ENCODE data around the gene RHOT2. TPM values are rescaled to one million over a fixed set of nuclear protein-coding genes. Genes with fewer than 3 reads are reported as not detected.

Gene RHOT2
- total RNA-seq, 2 experiments from 2014 or later, result 123 to 128 TPM

DNA sequence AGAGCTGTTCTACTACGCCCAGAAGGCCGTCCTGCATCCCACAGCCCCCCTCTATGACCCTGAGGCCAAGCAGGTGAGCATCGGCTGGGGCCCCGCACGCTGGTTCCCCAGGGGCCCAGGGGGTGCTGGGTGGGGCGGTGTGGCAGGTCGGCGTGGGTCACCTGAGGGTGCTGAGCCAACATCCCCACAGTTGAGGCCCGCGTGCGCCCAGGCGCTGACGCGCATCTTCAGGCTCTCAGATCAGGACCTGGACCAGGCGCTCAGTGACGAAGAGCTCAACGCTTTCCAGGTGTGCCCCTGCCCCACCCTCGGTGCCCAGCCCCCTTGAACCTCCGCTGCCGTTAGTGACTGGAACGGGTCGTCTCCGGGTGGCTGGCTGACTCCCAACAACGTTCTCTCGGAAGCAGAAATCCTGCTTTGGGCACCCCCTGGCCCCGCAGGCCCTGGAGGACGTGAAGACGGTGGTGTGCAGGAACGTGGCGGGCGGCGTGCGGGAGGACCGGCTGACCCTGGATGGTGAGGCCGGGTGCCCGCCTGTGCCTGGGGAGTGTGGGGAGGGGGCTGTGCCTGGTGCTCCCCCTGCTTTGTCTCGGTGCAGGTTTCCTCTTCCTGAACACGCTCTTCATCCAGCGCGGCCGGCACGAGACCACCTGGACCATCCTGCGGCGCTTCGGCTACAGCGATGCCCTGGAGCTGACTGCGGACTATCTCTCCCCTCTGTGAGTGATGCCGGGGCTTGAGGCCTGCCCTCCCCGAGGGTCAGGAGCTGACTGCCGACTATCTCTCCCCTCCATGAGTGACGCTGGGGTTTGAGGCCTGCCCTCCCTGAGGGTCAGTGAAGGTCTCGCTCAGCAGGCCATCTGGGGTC lies 2.8 kb downstream of the RHOT2 start:
- Mint-ChIP-seq H3K27me3 (no peaks in the 10 kb centered on the region), H3K4me3 (no peak overlapping the region), H3K36me3 (peaks cover 7% of the 10 kb centered on the region), H3K27ac (no peak overlapping the region), H3K9me3 (no peaks in the 10 kb centered on the region), H3K4me1 (peaks cover 5% of the 10 kb centered on the region)
- no peak for DNase-seq

DNA sequence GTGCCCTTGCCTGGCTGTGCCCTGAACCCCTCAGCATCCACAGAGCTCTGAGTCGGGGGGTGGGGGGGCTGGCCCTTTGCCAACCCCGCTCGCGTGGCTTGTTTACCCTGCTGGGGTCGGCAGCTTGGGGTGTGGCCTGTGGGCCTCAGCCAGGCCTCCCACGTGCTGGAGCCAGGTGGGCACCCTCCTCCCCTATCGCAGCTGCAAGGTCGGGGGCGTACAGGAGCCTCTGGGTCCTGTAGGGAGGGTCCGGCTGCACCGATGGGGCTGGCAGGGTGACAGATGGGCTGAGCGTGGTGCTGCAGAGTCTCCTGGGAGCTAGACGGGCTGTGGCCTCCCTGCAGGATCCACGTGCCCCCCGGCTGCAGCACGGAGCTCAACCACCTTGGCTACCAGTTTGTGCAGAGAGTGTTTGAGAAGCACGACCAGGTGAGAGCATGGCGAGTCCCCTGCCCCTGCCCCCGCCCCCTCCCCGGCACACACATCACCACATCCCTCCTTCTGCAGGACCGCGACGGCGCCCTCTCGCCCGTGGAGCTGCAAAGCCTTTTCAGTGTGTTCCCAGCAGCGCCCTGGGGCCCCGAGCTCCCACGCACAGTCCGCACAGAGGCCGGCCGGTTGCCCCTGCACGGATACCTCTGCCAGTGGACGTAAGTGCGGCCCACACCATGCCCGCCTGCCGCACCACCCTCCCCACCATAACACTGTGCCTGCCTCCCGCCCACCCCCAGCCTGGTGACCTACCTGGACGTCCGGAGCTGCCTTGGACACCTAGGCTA lies 3.6 kb downstream of the RHOT2 start:
- Mint-ChIP-seq H3K4me3 (no peak overlapping the region), H3K9me3 (no peaks in the 10 kb centered on the region), H3K27ac (no peak overlapping the region), H3K27me3 (no peaks in the 10 kb centered on the region), H3K4me1 (peaks cover 5% of the 10 kb centered on the region), H3K36me3 (peaks cover 7% of the 10 kb centered on the region)
- DNase-seq, result no peak

DNA sequence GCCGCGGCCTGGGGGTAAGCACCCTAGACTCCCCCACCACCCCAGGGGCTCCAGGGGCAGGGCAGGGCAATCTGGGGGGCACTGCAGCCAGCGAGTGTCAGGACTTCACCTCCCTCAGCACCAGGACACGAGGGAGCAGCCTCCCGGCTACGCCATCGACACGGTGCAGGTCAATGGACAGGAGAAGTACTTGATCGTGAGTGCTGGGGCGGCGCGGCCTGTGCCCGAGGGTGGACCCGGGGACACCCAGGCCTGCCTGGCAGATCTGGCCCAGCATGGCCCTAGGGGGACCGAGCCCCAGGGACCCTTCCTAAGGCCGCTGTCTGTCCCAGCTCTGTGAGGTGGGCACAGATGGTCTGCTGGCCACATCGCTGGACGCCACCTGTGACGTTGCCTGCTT lies 4.4 kb downstream of the RHOT2 start:
- peaks cover 7% of the 10 kb centered on the region for H3K36me3 Mint-ChIP-seq

DNA sequence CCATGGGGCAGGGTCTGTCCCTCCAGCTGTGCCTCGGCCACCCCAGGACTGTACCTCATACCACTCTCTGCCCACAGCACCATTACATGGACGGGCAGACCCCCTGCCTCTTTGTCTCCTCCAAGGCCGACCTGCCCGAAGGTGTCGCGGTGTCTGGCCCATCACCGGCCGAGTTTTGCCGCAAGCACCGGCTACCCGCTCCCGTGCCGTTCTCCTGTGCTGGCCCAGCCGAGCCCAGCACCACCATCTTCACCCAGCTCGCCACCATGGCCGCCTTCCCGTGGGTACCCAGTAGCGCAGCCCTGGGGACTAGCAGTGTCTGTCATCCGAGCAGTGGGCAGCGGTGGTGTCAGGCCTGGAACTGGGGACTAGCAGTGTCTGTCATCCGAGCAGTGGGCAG lies 4.9 kb downstream of the RHOT2 start:
- H3K9me3 Mint-ChIP-seq, result no peaks in the 10 kb centered on the region
- H3K4me3 Mint-ChIP-seq, result no peak overlapping the region
- no peak overlapping the region for H3K27ac Mint-ChIP-seq
- peaks cover 7% of the 10 kb centered on the region for H3K36me3 Mint-ChIP-seq
- DNase-seq, result no peak
- peaks cover 2% of the 10 kb centered on the region for H3K4me1 Mint-ChIP-seq
- H3K27me3 Mint-ChIP-seq, result no peaks in the 10 kb centered on the region

More for the DNA sequence above, 4.4 kb downstream of the RHOT2 start:
- Mint-ChIP-seq H3K4me3 (no peak overlapping the region), H3K9me3 (no peaks in the 10 kb centered on the region), H3K27me3 (no peaks in the 10 kb centered on the region), H3K27ac (no peak overlapping the region), H3K4me1 (peaks cover 5% of the 10 kb centered on the region)
- no peak for DNase-seq

DNA sequence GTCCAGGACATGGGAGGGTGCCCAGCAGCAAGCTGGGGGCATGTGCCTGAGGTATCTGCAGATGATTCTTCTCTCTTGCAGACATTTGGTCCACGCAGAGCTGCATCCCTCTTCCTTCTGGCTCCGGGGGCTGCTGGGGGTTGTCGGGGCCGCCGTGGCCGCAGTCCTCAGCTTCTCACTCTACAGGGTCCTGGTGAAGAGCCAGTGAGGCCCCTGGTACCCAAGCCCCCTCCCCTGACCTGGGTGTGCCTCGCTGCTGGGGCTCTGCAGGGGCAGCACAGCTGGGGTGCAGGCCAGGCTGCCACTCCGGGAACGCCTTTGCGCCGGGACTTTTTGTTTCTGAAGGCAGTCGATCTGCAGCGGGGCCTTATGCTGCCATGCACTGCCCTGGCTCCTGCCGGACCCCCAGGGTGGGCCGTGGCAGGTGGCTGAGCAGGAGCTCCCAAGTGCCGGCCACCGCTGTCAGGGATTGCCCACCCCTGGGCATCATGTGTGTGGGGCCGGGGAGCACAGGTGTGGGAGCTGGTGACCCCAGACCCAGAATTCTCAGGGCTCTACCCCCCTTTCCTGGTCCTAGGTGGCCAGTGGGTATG lies 5.6 kb downstream of the RHOT2 start:
- H3K36me3 Mint-ChIP-seq, result peaks cover 5% of the 10 kb centered on the region
- H3K4me3 Mint-ChIP-seq, result no peak overlapping the region
- no peaks in the 10 kb centered on the region for H3K27me3 Mint-ChIP-seq
- peaks cover 2% of the 10 kb centered on the region for H3K4me1 Mint-ChIP-seq
- no peaks in the 10 kb centered on the region for H3K9me3 Mint-ChIP-seq
- no peak overlapping the region for H3K27ac Mint-ChIP-seq
- DNase-seq, result no peak

DNA sequence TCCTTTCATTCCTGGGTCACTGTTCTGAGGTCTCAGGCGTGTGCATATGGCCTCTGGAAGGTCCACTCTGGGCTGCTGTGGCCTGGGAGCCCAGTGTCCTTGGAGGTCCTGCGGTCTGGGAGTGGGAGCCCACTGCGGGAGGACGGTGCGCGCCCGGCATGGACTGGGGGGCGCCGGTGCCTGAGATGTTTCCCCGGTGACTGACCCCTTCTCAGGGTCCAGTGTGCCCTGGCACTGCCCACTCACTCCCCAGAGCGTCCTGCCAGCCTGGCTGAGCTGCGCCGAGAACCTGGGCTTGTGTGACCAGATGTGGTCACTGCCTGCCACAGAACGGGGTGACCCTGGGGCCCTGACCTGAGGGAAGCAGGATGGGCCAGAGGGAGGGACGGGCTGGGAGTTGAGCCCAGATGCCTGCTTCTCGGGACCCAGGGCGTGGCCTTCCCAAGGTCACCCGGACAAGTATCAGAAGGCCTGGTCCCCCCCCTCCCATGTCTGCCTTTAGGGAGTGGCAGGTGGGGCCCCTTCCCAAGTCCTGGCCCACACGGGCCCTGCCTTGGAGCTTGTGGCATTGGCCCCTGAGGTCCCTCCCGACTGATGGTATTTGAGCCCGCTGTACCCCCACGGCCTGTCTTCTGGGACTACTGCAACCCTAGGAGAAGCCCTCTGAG lies 6.4 kb downstream of the RHOT2 start:
- no peaks in the 10 kb centered on the region for H3K27me3 Mint-ChIP-seq
- no peak for DNase-seq
- no peak overlapping the region for H3K27ac Mint-ChIP-seq
- H3K36me3 Mint-ChIP-seq, result peaks cover 5% of the 10 kb centered on the region
- H3K4me3 Mint-ChIP-seq, result no peak overlapping the region
- H3K4me1 Mint-ChIP-seq, result peaks cover 4% of the 10 kb centered on the region
- H3K9me3 Mint-ChIP-seq, result no peaks in the 10 kb centered on the region

DNA sequence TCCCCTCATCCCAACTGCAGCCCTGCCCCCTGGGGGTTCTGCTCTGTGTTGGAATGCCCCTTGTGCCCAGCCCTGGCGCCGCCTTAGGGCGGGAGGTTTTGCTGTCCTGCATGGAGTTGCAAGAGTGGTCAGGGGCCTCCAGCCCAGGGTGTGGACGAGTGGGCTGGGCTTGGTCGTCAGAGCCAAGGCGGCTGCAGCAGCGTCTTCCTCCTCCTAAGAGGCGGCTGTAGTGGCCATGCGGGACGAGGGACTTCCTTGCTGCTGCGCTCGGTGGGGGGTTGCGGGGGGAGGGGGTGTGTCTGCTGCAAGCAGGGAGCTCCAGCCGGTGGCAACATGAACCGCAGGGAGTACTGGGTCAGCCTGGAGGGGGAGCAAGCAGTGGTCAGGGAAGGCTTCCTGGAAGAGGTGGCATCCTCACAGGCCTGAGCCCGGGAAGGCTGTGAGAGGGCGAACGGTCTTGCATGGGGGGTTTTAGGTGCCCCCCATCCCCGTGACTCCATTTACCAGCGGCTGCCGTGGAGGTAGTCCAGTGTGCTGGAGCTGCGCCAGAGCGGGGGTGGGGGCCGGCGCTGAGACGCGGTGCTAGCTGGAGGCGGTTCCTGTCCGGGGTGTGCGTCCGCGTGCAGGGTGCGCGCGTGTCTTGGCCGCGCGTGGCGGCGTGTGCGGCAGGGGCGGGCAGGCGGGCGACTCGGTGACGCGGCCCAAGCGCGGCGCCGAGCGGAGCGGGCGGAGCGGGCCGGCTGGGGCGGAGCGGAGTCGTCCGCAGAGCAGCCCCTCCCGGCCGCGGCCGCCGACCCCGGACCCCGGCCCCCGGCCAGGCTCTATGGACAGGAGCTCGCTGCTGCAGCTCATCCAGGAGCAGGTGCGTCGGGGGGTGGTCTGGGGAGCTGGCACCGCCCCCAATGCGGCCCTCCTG lies 7.3 kb downstream of the RHOT2 start, which contains the start of gene RHBDL1:
TSS of gene RHBDL1 (plus strand) at position 704 of the 916 bp plus-strand sequence. CDS start at position 824, 120 bp downstream.
- H3K27me3 Mint-ChIP-seq, result no peaks in the 10 kb centered on the region
- peaks cover 2% of the 10 kb centered on the region for H3K36me3 Mint-ChIP-seq
- H3K27ac Mint-ChIP-seq, result no peak within 1 kb of the TSS
- DNase-seq, result no peak
- no peaks in the 10 kb centered on the region for H3K9me3 Mint-ChIP-seq
- H3K4me3 Mint-ChIP-seq, result peak within 1 kb of the TSS; percentile 25
- H3K4me1 Mint-ChIP-seq, result peaks cover 6% of the 10 kb centered on the region

DNA sequence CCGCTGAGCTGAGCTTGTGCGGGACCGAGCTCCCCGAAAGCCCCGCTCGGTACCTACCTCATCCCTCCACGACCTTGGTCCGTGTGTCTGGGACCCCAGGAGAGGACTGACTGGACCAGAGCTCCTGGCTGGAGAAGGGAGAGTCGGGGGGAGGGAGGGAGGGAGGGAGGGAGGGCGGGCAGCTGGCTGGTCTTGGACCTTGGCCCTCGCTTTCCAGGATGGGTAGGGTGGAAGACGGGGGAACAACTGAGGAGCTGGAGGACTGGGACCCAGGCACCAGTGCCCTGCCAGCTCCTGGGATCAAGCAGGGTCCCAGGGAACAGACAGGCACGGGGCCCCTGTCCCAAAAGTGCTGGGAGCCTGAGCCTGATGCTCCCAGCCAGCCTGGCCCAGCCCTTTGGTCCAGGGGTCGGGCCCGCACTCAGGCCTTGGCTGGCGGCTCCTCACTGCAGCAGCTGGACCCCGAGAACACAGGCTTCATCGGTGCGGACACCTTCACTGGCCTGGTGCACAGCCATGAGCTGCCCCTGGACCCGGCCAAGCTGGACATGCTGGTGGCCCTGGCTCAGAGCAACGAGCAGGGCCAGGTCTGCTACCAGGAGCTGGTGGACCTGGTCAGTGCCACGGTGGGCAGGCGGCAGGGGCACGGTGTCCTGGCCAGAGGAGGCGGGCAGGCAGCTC lies 8.1 kb downstream of the RHOT2 start:
- no peak overlapping the region for H3K4me3 Mint-ChIP-seq
- DNase-seq, result no peak
- peaks cover 4% of the 10 kb centered on the region for H3K36me3 Mint-ChIP-seq
- no peaks in the 10 kb centered on the region for H3K9me3 Mint-ChIP-seq
- H3K27ac Mint-ChIP-seq, result no peak overlapping the region
- H3K27me3 Mint-ChIP-seq, result no peaks in the 10 kb centered on the region
- peaks cover 7% of the 10 kb centered on the region for H3K4me1 Mint-ChIP-seq

DNA sequence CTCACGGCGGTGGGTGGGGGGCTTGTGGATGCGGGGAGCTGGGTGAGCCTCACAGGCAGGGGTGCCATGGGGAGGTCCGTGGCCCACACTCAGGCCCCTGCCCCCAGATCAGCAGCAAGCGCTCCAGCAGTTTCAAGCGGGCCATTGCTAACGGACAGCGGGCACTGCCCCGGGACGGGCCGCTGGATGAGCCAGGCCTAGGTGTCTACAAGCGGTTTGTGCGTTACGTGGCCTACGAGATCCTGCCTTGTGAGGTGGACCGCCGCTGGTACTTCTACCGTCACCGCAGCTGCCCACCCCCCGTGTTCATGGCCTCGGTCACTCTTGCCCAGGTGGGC lies 8.6 kb downstream of the RHOT2 start:
- no peaks in the 10 kb centered on the region for H3K27me3 Mint-ChIP-seq
- no peak for DNase-seq
- no peak overlapping the region for H3K4me3 Mint-ChIP-seq
- H3K9me3 Mint-ChIP-seq, result no peaks in the 10 kb centered on the region
- no peak overlapping the region for H3K27ac Mint-ChIP-seq
- H3K36me3 Mint-ChIP-seq, result peaks cover 7% of the 10 kb centered on the region
- H3K4me1 Mint-ChIP-seq, result peaks cover 10% of the 10 kb centered on the region

DNA sequence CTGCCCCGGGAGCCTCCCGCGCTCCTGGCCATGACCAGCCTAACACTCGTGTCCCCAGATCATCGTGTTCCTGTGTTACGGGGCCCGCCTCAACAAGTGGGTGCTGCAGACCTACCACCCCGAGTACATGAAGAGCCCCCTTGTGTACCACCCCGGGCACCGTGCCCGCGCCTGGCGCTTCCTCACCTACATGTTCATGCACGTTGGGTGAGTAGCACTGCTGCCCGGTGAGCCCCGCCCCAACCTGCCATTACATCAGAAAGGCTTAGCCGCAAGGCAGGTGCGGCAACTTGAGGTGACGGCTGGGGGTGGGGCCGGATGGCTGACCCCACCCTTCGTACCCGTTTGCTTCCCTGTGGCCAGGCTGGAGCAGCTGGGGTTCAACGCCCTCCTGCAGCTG lies 9.0 kb downstream of the RHOT2 start:
- H3K4me3 Mint-ChIP-seq, result no peak overlapping the region

DNA sequence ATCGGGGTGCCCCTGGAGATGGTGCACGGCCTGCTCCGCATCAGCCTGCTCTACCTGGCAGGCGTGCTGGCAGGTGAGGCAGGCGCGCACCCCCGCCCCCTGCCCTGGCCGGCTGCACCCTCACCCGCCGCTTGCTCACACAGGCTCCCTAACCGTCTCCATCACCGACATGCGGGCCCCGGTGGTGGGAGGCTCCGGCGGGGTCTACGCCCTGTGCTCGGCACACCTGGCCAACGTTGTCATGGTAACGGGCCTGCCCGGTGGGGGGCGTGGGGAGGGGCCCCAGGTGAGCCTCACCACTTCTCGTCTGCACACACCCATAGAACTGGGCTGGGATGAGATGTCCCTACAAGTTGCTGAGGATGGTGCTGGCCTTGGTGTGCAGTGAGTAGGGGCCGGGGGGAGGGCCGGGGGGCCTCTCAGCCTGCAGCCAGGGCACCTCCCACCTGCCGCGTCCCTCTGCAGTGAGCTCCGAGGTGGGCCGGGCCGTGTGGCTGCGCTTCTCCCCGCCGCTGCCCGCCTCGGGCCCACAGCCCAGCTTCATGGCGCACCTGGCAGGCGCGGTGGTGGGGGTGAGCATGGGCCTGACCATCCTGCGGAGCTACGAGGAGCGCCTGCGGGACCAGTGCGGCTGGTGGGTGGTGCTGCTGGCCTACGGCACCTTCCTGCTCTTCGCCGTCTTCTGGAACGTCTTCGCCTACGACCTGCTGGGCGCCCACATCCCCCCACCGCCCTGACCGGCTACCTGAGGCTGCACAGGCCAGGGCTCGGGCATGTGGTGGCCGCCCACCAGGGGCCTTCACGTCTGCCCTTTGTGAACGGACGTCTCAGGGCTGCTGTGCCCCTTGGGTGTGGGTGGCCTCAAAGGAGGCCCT lies 9.6 kb downstream of the RHOT2 start:
- no peak overlapping the region for H3K27ac Mint-ChIP-seq
- H3K27me3 Mint-ChIP-seq, result no peaks in the 10 kb centered on the region
- H3K4me3 Mint-ChIP-seq, result no peak overlapping the region
- H3K9me3 Mint-ChIP-seq, result no peaks in the 10 kb centered on the region
- peaks cover 14% of the 10 kb centered on the region for H3K36me3 Mint-ChIP-seq
- peaks cover 18% of the 10 kb centered on the region for H3K4me1 Mint-ChIP-seq
- DNase-seq, result no peak

More for the DNA sequence above, 9.0 kb downstream of the RHOT2 start:
- DNase-seq, result no peak
- Mint-ChIP-seq H3K27ac (no peak overlapping the region), H3K36me3 (peaks cover 10% of the 10 kb centered on the region), H3K9me3 (no peaks in the 10 kb centered on the region), H3K27me3 (no peaks in the 10 kb centered on the region), H3K4me1 (peaks cover 14% of the 10 kb centered on the region)

DNA sequence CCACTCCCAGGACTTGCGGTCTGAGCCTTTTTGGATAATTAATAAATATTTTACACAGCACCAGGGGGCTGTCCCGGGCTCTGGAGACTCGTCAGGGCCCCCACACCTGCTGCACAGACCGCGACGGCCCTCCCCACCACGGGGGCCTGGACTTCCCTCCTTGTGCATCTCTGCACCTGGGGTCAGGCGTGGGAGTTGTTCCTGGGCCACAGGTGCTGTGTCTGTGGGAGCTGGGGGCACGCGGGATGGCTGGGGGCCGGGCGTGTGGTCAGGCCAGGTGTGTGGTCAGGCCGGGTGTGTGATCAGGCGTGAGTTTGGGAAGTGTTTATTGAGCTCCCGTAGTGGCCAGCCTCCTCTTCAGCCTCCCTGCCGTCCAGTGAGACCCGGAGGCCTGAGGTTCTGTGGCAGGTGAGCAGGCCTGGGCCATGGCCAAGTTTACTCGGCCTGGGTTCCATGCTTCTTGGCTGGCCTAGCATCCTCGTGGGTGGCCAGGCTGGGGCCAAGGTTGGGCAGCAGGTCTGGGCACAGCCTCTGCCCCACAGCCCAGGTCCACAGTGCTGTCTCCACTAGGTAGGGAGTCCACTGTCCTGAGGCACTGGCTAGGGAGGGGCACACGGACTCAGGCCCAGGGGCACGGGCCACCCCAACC lies 10.4 kb downstream of the RHOT2 start:
- Mint-ChIP-seq H3K4me3 (no peak overlapping the region), H3K36me3 (peaks cover 16% of the 10 kb centered on the region)

More for the DNA sequence above, 10.4 kb downstream of the RHOT2 start:
- H3K27ac Mint-ChIP-seq, result no peak overlapping the region
- H3K9me3 Mint-ChIP-seq, result no peaks in the 10 kb centered on the region
- no peaks in the 10 kb centered on the region for H3K27me3 Mint-ChIP-seq
- DNase-seq, result no peak
- H3K4me1 Mint-ChIP-seq, result peaks cover 19% of the 10 kb centered on the region
